ENCODE measurements around the gene TIMM23. TPM values are rescaled to one million over a fixed set of nuclear protein-coding genes. Genes with fewer than 3 reads are reported as not detected.

Gene TIMM23
- total RNA-seq, 2 donors from 2014 or later, result 18.7 to 34.9 TPM

GRCh38 chr10:46050941-46051623 lies 78.8 kb downstream of the TIMM23 start:
- WGBS, 2 donors, result 51 to 65% methylated on average over 11 of the region's 11 CpGs
- intact Hi-C loops (cut with DNase I), result no loop called here
- ATAC-seq (no peak), DNase-seq (no peak)
- Histone ChIP-seq H3K36me3 (replicated peaks in 1 of 2; ENCODE audit: insufficient read depth in 1 of 2, low read depth in 2 of 2) (no peaks in the 10 kb centered on the region), H3K4me1 (no peaks in the 10 kb centered on the region), H3K9me3 (no peaks in the 10 kb centered on the region), H3K4me3 (no peak overlapping the region), H3K27ac (no peak overlapping the region), H3K27me3 (no peaks in the 10 kb centered on the region)
- no peak for TF ChIP-seq POLR2A (IDR thresholded peaks at IDR 0.05)
- TF ChIP-seq CTCF (IDR thresholded peaks at IDR 0.05), result no peak

GRCh38 chr10:46052057-46052790 lies 79.9 kb downstream of the TIMM23 start:
- H3K4me1 ChIP-seq, result no peaks in the 10 kb centered on the region
- no peaks in the 10 kb centered on the region for H3K36me3 ChIP-seq (replicated peaks in 1 of 2; ENCODE audit: insufficient read depth in 1 of 2, low read depth in 2 of 2)
- intact Hi-C loops (cut with DNase I), result no loop called here
- H3K27ac ChIP-seq, result no peak overlapping the region
- DNase-seq (no peak), ATAC-seq (no peak)
- no peaks in the 10 kb centered on the region for H3K9me3 ChIP-seq
- TF ChIP-seq CTCF (IDR thresholded peaks at IDR 0.05) (no peak), POLR2A (IDR thresholded peaks at IDR 0.05) (no peak)
- no peaks in the 10 kb centered on the region for H3K27me3 ChIP-seq
- WGBS, 2 donors, result 35 to 46% methylated on average over 6 to 7 of the region's 7 CpGs
- no peak overlapping the region for H3K4me3 ChIP-seq

GRCh38 chr10:46052791-46053375 lies 80.6 kb downstream of the TIMM23 start:
- TF ChIP-seq POLR2A (IDR thresholded peaks at IDR 0.05) (no peak), CTCF (IDR thresholded peaks at IDR 0.05) (no peak)
- Histone ChIP-seq H3K9me3 (no peaks in the 10 kb centered on the region), H3K4me1 (no peaks in the 10 kb centered on the region), H3K27ac (no peak overlapping the region), H3K27me3 (no peaks in the 10 kb centered on the region), H3K36me3 (replicated peaks in 1 of 2; ENCODE audit: insufficient read depth in 1 of 2, low read depth in 2 of 2) (no peaks in the 10 kb centered on the region), H3K4me3 (no peak overlapping the region)
- 76 to 83% methylated on average over 6 of the region's 6 CpGs for WGBS, 2 donors
- ATAC-seq, result no peak
- intact Hi-C loops (cut with DNase I), result no loop called here
- no peak for DNase-seq

Small RNA genes lying within 50 kb of the gene (small RNA-seq; reads per million reads assigned to genes)
- not detected for gene SNORA74C-1

Other genes starting within 250 kb of the TIMM23 start
- 10 to 100 TPM; 20.1 to 21.3 TPM for gene WASHC2C, start 245.2 kb upstream of the TIMM23 start, total RNA-seq
- 10 to 100 TPM in 1 of 2 donors, 1 to 10 TPM in 1; 6.0 to 76.1 TPM for gene AGAP4, start 125.0 kb upstream of the TIMM23 start, total RNA-seq
- gene NCOA4, start 58.1 kb downstream of the TIMM23 start, total RNA-seq, result 10 to 100 TPM; 60.2 to 80.1 TPM
- not detected for gene MSMB, start 73.8 kb downstream of the TIMM23 start, total RNA-seq

Data from body of pancreas (tissue), 4 donors.